ENCODE data around the gene EPGN.

- TF ChIP-seq CTCF (IDR thresholded peaks at IDR 0.05) (no peak), EP300 (IDR thresholded peaks at IDR 0.05) (no peak), POLR2A (IDR thresholded peaks at IDR 0.05) (no peak), POLR2AphosphoS5 (IDR thresholded peaks at IDR 0.05) (no peak)
Observed at GRCh38 chr4:74305000-74305399, 3.3 kb upstream of the EPGN start.

Measured in stomach (tissue), 4 donors.